HUES64 (cell line): ENCODE data around the gene PFKFB3.
A peak's percentile ranks its signal among the peaks of the same experiment; 100 is the strongest.
"Not testable (repeated sequence)": the region's sequence is repeated elsewhere in the genome, so short reads cannot be mapped to it uniquely, and the experiment has no call there.

Source experiments
- H3K27ac ChIP-seq: 2 replicates; pipeline ENCODE4 v1.7.0; 2013; ENCODE audit warnings: low read depth, low read length, inconsistent platforms
- H3K27me3 ChIP-seq: 2 replicates; pipeline ENCODE4 v1.6.1; 2013; ENCODE audit warnings: mild to moderate bottlenecking, low read length; ENCODE audit not compliant: insufficient read depth
- H3K36me3 ChIP-seq: 2 replicates; pipeline ENCODE4 v1.6.1; 2013; ENCODE audit warnings: mild to moderate bottlenecking, low read length; ENCODE audit not compliant: insufficient read depth
- H3K4me1 ChIP-seq: 2 replicates; pipeline ENCODE4 v1.6.1; 2013; ENCODE audit warnings: mild to moderate bottlenecking, low read length, moderate library complexity; ENCODE audit not compliant: insufficient read depth
- H3K4me3 ChIP-seq: 2 replicates; pipeline ENCODE4 v1.5.1; 2013; ENCODE audit warnings: mild to moderate bottlenecking, low read length, moderate library complexity
- H3K9ac ChIP-seq: 2 replicates; pipeline ENCODE4 v1.6.1; 2013; ENCODE audit warnings: mild to moderate bottlenecking, low read depth, low read length
- H3K9me3 ChIP-seq: 2 replicates; pipeline ENCODE4 v1.6.1; 2013; ENCODE audit warnings: low read depth, low read length; ENCODE audit not compliant: insufficient read depth
- WGBS: fragments of 150-250, 120-280 bp; methylation state at CpG from one replicate; pipeline ENCODE4 v1.1.7; 2013; ENCODE audit warnings: missing lambda C conversion rate; 5-methylcytosine and 5-hydroxymethylcytosine counted together

PFKFB3 gene

GRCh38 chr10:6203331-6204062, 765 bp downstream of the PFKFB3 start:
- H3K27me3 ChIP-seq = peaks cover 43% of the 10 kb centered on the region
- under 1% methylated on average over 76 of the region's 76 CpGs for WGBS
- peak overlapping the region; percentile 93 for H3K9ac ChIP-seq
- H3K36me3 ChIP-seq = 0 out of 2 replicates have a peak, but pooled peaks cover 4% of the 10 kb centered on the region
- H3K4me3 ChIP-seq = peak overlapping the region; percentile 68
- peak overlapping the region; percentile 96 for H3K27ac ChIP-seq
- H3K4me1 ChIP-seq = peaks cover 10% of the 10 kb centered on the region; the same call in 1 of the 2 replicates
- no peaks in the 10 kb centered on the region for H3K9me3 ChIP-seq

- H3K4me1 ChIP-seq = peaks cover 10% of the 10 kb centered on the region; the same call in 1 of the 2 replicates
- no peaks in the 10 kb centered on the region for H3K9me3 ChIP-seq
- peak overlapping the region; percentile 68 for H3K4me3 ChIP-seq
- H3K9ac ChIP-seq = peak overlapping the region; percentile 55
- H3K27me3 ChIP-seq = peaks cover 39% of the 10 kb centered on the region
- 0 out of 2 replicates have a peak, but pooled peaks cover 6% of the 10 kb centered on the region for H3K36me3 ChIP-seq
- under 1% methylated on average over 28 of the region's 28 CpGs for WGBS
- H3K27ac ChIP-seq = no peak overlapping the region
Measured at GRCh38 chr10:6204063-6204340, 1.3 kb downstream of the PFKFB3 start.

DNA sequence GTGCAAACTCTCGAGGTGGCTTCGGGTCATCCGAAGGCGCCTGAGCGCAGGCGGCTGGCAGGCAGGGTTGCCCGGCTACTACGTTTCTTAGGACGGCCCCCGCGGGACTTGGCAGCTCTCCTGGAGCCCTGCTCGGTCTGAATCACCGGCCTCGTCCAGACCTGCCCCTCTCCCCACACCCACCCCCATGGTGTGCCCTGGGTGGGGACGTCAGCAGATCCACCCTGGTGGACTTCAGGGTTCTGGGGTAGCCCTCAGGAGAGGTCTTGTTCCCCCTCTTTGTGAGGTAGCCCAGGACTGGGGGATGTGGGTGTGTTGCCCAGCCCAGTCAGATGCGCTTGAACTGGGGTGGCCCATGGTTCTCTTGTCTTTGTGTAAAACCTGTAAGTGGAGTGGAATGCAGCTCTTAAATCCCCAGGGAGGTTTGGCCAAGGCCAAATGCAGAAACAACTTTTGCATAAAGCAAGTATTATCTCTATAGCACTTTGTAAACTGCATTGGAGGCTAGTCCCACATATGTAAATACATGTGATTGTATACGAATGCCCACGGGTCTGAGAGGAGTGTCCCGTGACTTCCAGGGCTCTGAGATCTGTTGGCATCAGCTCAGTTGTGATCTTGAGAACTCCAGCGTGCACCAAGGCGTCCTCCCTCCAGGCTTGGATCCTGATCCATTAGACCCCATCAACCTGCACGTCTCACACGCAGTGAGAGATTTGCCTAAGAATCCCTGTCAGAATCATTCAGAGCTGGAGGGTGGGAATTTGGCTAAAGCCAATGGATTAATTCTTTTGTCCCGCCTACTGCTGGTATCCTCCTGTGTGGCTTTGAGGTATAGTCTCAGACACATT, 1.8 kb downstream of the PFKFB3 start:
- peak overlapping the region; percentile 47; the same call in 1 of the 2 replicates for H3K9ac ChIP-seq
- WGBS = 16% methylated on average over 24 of the region's 24 CpGs
- no peaks in the 10 kb centered on the region for H3K9me3 ChIP-seq
- peaks cover 33% of the 10 kb centered on the region for H3K27me3 ChIP-seq
- H3K27ac ChIP-seq = no peak overlapping the region
- peak overlapping the region; percentile 68 for H3K4me3 ChIP-seq
- peaks cover 10% of the 10 kb centered on the region; the same call in 1 of the 2 replicates for H3K4me1 ChIP-seq
- 0 out of 2 replicates have a peak, but pooled peaks cover 6% of the 10 kb centered on the region for H3K36me3 ChIP-seq

GRCh38 chr10:6206486-6206885, 3.8 kb downstream of the PFKFB3 start:
- not testable (repeated sequence) for H3K27ac ChIP-seq, H3K9ac ChIP-seq, H3K4me3 ChIP-seq, H3K36me3 ChIP-seq, H3K9me3 ChIP-seq
- H3K4me1 ChIP-seq = peaks cover 11% of the 10 kb centered on the region; the same call in 1 of the 2 replicates
- 92% methylated on average over 21 of the region's 29 CpGs for WGBS
- H3K27me3 ChIP-seq = peaks cover 15% of the 10 kb centered on the region

GRCh38 chr10:6207658-6208057, 4.9 kb downstream of the PFKFB3 start:
- WGBS = 94% methylated on average over 4 of the region's 4 CpGs
- H3K4me3 ChIP-seq = no peak overlapping the region
- 0 out of 2 replicates have a peak, but pooled peaks cover 6% of the 10 kb centered on the region for H3K36me3 ChIP-seq
- H3K4me1 ChIP-seq = peaks cover 16% of the 10 kb centered on the region; the same call in 1 of the 2 replicates
- H3K27ac ChIP-seq = no peak overlapping the region
- peaks cover 4% of the 10 kb centered on the region; the same call in 1 of the 2 replicates for H3K27me3 ChIP-seq
- no peaks in the 10 kb centered on the region for H3K9me3 ChIP-seq
- H3K9ac ChIP-seq = no peak overlapping the region

DNA sequence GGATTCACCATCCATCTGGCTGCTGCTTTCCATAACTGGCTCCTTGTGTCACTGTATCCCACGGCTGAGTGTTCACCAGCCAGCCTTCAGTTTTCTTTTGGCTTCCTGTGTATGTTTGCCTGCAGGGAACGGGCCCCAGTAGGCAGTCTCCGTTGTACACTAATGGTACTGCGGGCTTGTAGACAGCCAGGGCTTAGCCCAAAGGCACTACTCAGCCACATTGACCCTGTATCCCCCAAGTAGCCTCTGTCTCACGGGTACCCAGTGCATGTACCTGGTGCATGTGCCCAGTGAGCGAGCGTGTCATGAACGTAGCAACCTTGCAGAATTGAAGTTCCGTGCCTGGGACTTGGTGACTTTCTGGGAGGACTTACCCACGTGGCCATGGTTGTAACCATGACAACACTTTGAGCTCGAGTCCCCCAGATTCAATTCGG, 6.1 kb downstream of the PFKFB3 start:
- Histone ChIP-seq H3K27ac (no peak overlapping the region), H3K27me3 (peaks cover 4% of the 10 kb centered on the region; the same call in 1 of the 2 replicates), H3K9ac (no peak overlapping the region), H3K36me3 (peaks cover 17% of the 10 kb centered on the region), H3K4me3 (no peak overlapping the region), H3K4me1 (peaks cover 16% of the 10 kb centered on the region; the same call in 1 of the 2 replicates), H3K9me3 (no peaks in the 10 kb centered on the region)
- 90% methylated on average over 12 of the region's 12 CpGs for WGBS

DNA sequence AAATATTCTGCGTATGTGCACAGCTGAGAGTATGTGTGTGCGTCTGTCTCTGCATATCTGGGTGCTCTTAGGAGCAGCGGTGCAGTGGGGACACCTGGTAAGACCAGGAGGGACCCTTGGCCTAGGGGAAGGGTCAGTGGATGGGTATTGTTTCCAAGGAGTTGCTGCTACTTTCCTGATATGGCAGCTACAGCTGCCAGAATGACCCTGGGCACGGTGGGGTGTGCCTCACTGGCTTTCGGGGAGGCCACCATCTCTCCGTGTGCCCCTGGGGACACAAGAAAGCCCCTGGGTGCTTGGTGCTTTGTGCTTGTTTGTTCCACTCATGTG, 8.6 kb downstream of the PFKFB3 start:
- H3K4me1 ChIP-seq = peaks cover 11% of the 10 kb centered on the region; the same call in 1 of the 2 replicates
- H3K27ac ChIP-seq = peak overlapping the region; percentile 32; the same call in 1 of the 2 replicates
- peaks cover 42% of the 10 kb centered on the region for H3K36me3 ChIP-seq
- H3K27me3 ChIP-seq = no peaks in the 10 kb centered on the region
- H3K9ac ChIP-seq = peak overlapping the region; percentile 46; the same call in 1 of the 2 replicates
- H3K4me3 ChIP-seq = no peak overlapping the region
- WGBS = 93% methylated on average over 6 of the region's 6 CpGs
- no peaks in the 10 kb centered on the region for H3K9me3 ChIP-seq

DNA sequence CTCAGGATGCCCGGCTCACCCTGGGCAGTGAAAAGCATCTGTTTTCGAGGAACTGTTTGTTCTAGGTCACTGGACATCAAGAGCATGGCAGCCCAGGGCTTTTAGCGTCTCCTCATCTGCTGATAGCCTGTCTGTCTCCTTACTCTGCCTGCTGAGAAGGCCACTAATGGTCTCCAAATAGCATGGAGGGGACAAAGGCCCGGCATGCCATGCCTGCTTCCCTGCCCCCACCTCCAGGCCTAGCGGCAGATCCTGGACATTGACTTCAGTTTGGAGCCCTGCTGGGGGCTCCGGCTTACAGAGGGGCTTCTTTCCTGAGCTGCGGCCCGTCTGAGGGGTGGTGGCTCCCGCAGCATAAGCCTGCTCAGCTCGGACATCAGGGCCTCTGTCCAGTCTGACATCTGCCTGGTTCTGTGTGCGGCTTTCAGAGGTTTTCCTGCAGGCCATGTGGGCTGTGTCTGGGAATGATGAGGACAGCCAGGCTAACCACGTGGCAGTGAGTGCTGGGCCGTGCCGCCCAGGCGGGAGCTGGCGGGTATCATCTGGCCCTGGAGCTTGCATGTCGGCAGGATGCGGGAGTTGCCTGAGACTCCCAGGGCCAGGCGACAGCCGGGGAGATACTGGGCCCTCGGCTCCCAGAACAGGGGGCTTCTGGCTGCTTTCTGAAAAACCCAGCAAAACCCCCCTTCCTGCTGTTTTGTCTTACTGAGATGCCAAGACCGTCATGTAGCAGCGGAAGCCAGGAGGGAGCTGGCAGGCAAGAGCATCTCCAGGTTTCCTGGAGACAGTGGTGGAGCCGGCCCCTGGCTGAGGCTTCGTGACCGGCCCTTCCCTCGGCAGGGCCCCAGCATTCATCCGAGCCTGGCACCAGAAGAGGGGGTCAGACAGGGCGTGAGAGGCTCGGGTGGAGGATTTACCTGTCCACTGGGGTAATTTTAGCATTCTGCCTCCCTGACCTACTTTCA, 9.2 kb downstream of the PFKFB3 start:
- H3K27ac ChIP-seq = peak overlapping the region; percentile 32; the same call in 1 of the 2 replicates
- H3K4me1 ChIP-seq = peaks cover 11% of the 10 kb centered on the region; the same call in 1 of the 2 replicates
- H3K9ac ChIP-seq = peak overlapping the region; percentile 46; the same call in 1 of the 2 replicates
- no peak overlapping the region for H3K4me3 ChIP-seq
- no peaks in the 10 kb centered on the region for H3K27me3 ChIP-seq
- peaks cover 48% of the 10 kb centered on the region for H3K36me3 ChIP-seq
- H3K9me3 ChIP-seq = no peaks in the 10 kb centered on the region
- 81% methylated on average over 30 of the region's 30 CpGs for WGBS

- peaks cover 11% of the 10 kb centered on the region; the same call in 1 of the 2 replicates for H3K4me1 ChIP-seq
- no peak overlapping the region for H3K9ac ChIP-seq
- WGBS = 95% methylated on average over 3 of the region's 3 CpGs
- peaks cover 52% of the 10 kb centered on the region for H3K36me3 ChIP-seq
- no peak overlapping the region for H3K27ac ChIP-seq
- H3K4me3 ChIP-seq = no peak overlapping the region
- no peaks in the 10 kb centered on the region for H3K27me3 ChIP-seq
- H3K9me3 ChIP-seq = no peaks in the 10 kb centered on the region
Measured at GRCh38 chr10:6212806-6213205, 10.1 kb downstream of the PFKFB3 start.

GRCh38 chr10:6213257-6213905, 10.6 kb downstream of the PFKFB3 start:
- Histone ChIP-seq H3K27ac (no peak overlapping the region), H3K36me3 (peaks cover 56% of the 10 kb centered on the region), H3K9ac (no peak overlapping the region)

More at GRCh38 chr10:6213257-6213905, 10.6 kb downstream of the PFKFB3 start:
- H3K9me3 ChIP-seq = no peaks in the 10 kb centered on the region
- H3K27me3 ChIP-seq = no peaks in the 10 kb centered on the region
- H3K4me3 ChIP-seq = no peak overlapping the region
- H3K4me1 ChIP-seq = peaks cover 11% of the 10 kb centered on the region; the same call in 1 of the 2 replicates
- 92% methylated on average over 17 of the region's 17 CpGs for WGBS
